Naive thymus-derived CD4-positive, alpha-beta T cell (primary cell): ENCODE measurements around the gene LRFN2. TPM values are rescaled to one million over a fixed set of nuclear protein-coding genes. Genes with fewer than 3 reads are reported as not detected.
A peak's percentile ranks its signal among the peaks of the same experiment; 100 is the strongest.

ENCODE experiments used
- ATAC-seq: fragments of 150-1000 bp; cut with Tn5 transposase; 2 replicates; pipeline ENCODE4 v1.10.0; 2021; ENCODE audit warnings: mild to moderate bottlenecking, moderate library complexity
- CTCF ChIA-PET: fragments of 350-600 bp; sonication (Branson Sonifier 250); formaldehyde crosslinking; loops from one replicate; lab custom pipeline; 2021; ENCODE audit warnings: antibody characterized with exemption; lab: Charles Lee
- POLR2A ChIA-PET: fragments of 350-600 bp; sonication (Branson Sonifier 250); formaldehyde crosslinking; loops from one replicate; lab custom pipeline; 2021; ENCODE audit warnings: antibody characterized with exemption, inconsistent platforms; lab: Charles Lee
- DNase-seq, 9 donors: peaks; one replicate each; pipeline versions ENCODE4 v3.0.0 to v3.0.0-alpha.2; 2020 to 2022; ENCODE audit warnings: mixed read lengths in 1 of 9
- H3K27ac ChIP-seq: one replicate; pipeline ENCODE4 v1.7.0; 2013; ENCODE audit warnings: mild to moderate bottlenecking, low read depth, low read length, moderate library complexity
- H3K27me3 ChIP-seq, 2 donors: one replicate each; pipeline ENCODE4 v1.7.0; 2013; ENCODE audit warnings: low read length in 2 of 2, mild to moderate bottlenecking in 2 of 2, moderate library complexity in 2 of 2; ENCODE audit not compliant: control insufficient read depth in 2 of 2, insufficient read depth in 2 of 2
- H3K36me3 ChIP-seq, 3 experiments: 1 replicate in 2 of 3; 2 replicates in 1 of 3; pipeline ENCODE4 v1.7.0; 2013; ENCODE audit warnings: low read length in 3 of 3, mild to moderate bottlenecking in 3 of 3, moderate library complexity in 1 of 3; ENCODE audit not compliant: insufficient read depth in 3 of 3, control insufficient read depth in 2 of 3
- H3K4me1 ChIP-seq, 2 donors: one replicate each; pipeline ENCODE4 v1.7.0; 2013; ENCODE audit warnings: low read length in 2 of 2, mild to moderate bottlenecking in 2 of 2, moderate library complexity in 1 of 2; ENCODE audit not compliant: control insufficient read depth in 2 of 2, insufficient read depth in 2 of 2
- H3K4me3 ChIP-seq: 2 replicates; pipeline ENCODE4 v1.7.0; 2013; ENCODE audit warnings: mild to moderate bottlenecking, low read length
- H3K9me3 ChIP-seq, 3 experiments: 1 replicate in 2 of 3; 2 replicates in 1 of 3; pipeline ENCODE4 v1.7.0; 2013; ENCODE audit warnings: low read length in 3 of 3; ENCODE audit not compliant: control insufficient read depth in 2 of 3
- H3K27ac Mint-ChIP-seq, 9 donors: one replicate each; pipeline ENCODE4 v1.8.0; 2020 to 2022; ENCODE audit warnings: mixed read lengths in 9 of 9, mild to moderate bottlenecking in 8 of 9, moderate library complexity in 5 of 9, inconsistent platforms in 2 of 9
- H3K27me3 Mint-ChIP-seq, 5 donors: one replicate each; pipeline ENCODE4 v1.8.0; 2021 to 2022; ENCODE audit warnings: mixed read lengths in 5 of 5, mild to moderate bottlenecking in 1 of 5
- H3K36me3 Mint-ChIP-seq, 5 donors: one replicate each; pipeline ENCODE4 v1.8.0; 2020 to 2022; ENCODE audit warnings: mixed read lengths in 5 of 5, mild to moderate bottlenecking in 3 of 5, inconsistent platforms in 1 of 5
- H3K4me1 Mint-ChIP-seq, 7 donors: one replicate each; pipeline ENCODE4 v1.8.0; 2020 to 2022; ENCODE audit warnings: mixed read lengths in 7 of 7, mild to moderate bottlenecking in 3 of 7, inconsistent platforms in 1 of 7
- H3K4me3 Mint-ChIP-seq, 10 donors: one replicate each; pipeline ENCODE4 v1.8.0; 2020 to 2022; ENCODE audit warnings: mild to moderate bottlenecking in 10 of 10, mixed read lengths in 10 of 10, moderate library complexity in 6 of 10, inconsistent platforms in 2 of 10
- H3K9me3 Mint-ChIP-seq, 11 donors: one replicate each; pipeline ENCODE4 v1.8.0; 2020 to 2022; ENCODE audit warnings: mixed read lengths in 11 of 11, mild to moderate bottlenecking in 4 of 11, inconsistent platforms in 1 of 11, moderate library complexity in 1 of 11
- intact Hi-C, 2 donors: fragments of 100-400 bp; cut with micrococcal nuclease; formaldehyde crosslinking; loops; one replicate each; pipeline ENCODE4 v1.15.1; 2023
- polyA plus RNA-seq, 2 donors: library from polyadenylated mRNA; unstranded; fragments of 300-500 nt; fragmentation: Illumina TruSeq; gene quantifications; one replicate each; pipeline ENCODE4 v1.2.3, GENCODE V29; 2021
- total RNA-seq, 6 experiments: library from RNA in 5 of 6; stranded (reverse) in 5 of 6; gene quantifications; 1 replicate in 5 of 6; 2 replicates in 1 of 6; pipeline ENCODE4 v1.2.3 and lab custom pipeline; 2021 to 2026

Gene LRFN2
- total and polyA plus RNA-seq, 7 experiments from 2014 or later: 0.13 to 4.6 (median 0.43) TPM; not detected in 2

- peaks cover 0 to 7% (median 0%) of the 10 kb centered on the region in 5 donors for H3K36me3 Mint-ChIP-seq
- intact Hi-C loops: loop anchor here in 1 of 2 donors (5.0 kb wide), 2 partner anchors 197 to 602 kb away; no protein-coding TSS in a partner anchor
- Histone ChIP-seq H3K9me3 (no peaks in the 10 kb centered on the region), H3K36me3 (no peaks in the 10 kb centered on the region), H3K4me3 (no peak overlapping the region), H3K27me3 (no peaks in the 10 kb centered on the region), H3K27ac (no peak overlapping the region), H3K4me1 (peaks cover 0 to 10% of the 10 kb centered on the region in 2 donors)
- H3K9me3 Mint-ChIP-seq: no peaks in the 10 kb centered on the region
- no peak for DNase-seq
- peaks cover 17 to 43% (median 30%) of the 10 kb centered on the region in 5 donors for H3K27me3 Mint-ChIP-seq
- ATAC-seq: no peak
- peak overlapping the region in 6 of 10 donors; percentile 10 to 89 (median 26) for H3K4me3 Mint-ChIP-seq
- ChIA-PET POLR2A (no interaction called here), CTCF (no interaction called here)
- no peak overlapping the region for H3K27ac Mint-ChIP-seq
- H3K4me1 Mint-ChIP-seq: peaks cover 0 to 36% (median 11%) of the 10 kb centered on the region in 7 donors
Observed at GRCh38 chr6:40584741-40585140, 2.4 kb downstream of the LRFN2 start.

- POLR2A ChIA-PET: no interaction called here
- CTCF ChIA-PET: no interaction called here
- no peak for ATAC-seq
Observed at GRCh38 chr6:40583709-40584108, 3.5 kb downstream of the LRFN2 start.

GRCh38 chr6:40582892-40583291 lies 4.3 kb downstream of the LRFN2 start:
- H3K27me3 Mint-ChIP-seq: peaks cover 9 to 33% (median 23%) of the 10 kb centered on the region in 5 donors
- Histone ChIP-seq H3K4me3 (no peak overlapping the region), H3K36me3 (no peaks in the 10 kb centered on the region), H3K4me1 (peaks cover 0 to 10% of the 10 kb centered on the region in 2 donors), H3K9me3 (no peaks in the 10 kb centered on the region), H3K27me3 (no peaks in the 10 kb centered on the region), H3K27ac (no peak overlapping the region)
- ChIA-PET POLR2A (no interaction called here), CTCF (interaction anchor here (0.7 to 1.3 kb wide), 2 partner anchors 254 to 859 kb away, joined by 3 read pairs; no protein-coding TSS in a partner anchor)
- ATAC-seq (no peak), DNase-seq (peak in 2 of 9 donors; percentile 23 to 31)
- peaks cover 0 to 33% (median 11%) of the 10 kb centered on the region in 7 donors for H3K4me1 Mint-ChIP-seq
- H3K9me3 Mint-ChIP-seq: no peaks in the 10 kb centered on the region
- H3K36me3 Mint-ChIP-seq: peaks cover 0 to 7% (median 0%) of the 10 kb centered on the region in 5 donors
- intact Hi-C loops: no loop called here
- H3K27ac Mint-ChIP-seq: no peak overlapping the region
- no peak overlapping the region for H3K4me3 Mint-ChIP-seq

More at GRCh38 chr6:40583709-40584108, 3.5 kb downstream of the LRFN2 start:
- Histone ChIP-seq H3K9me3 (no peaks in the 10 kb centered on the region), H3K27ac (no peak overlapping the region), H3K27me3 (no peaks in the 10 kb centered on the region), H3K4me1 (peaks cover 0 to 10% of the 10 kb centered on the region in 2 donors), H3K4me3 (no peak overlapping the region), H3K36me3 (no peaks in the 10 kb centered on the region)
- no peaks in the 10 kb centered on the region for H3K9me3 Mint-ChIP-seq
- H3K36me3 Mint-ChIP-seq: peaks cover 0 to 7% (median 0%) of the 10 kb centered on the region in 5 donors
- intact Hi-C loops: no loop called here
- H3K4me3 Mint-ChIP-seq: peak overlapping the region in 1 of 10 donors; percentile 31
- peak overlapping the region in 1 of 9 donors; percentile 65 for H3K27ac Mint-ChIP-seq
- H3K27me3 Mint-ChIP-seq: peaks cover 12 to 38% (median 25%) of the 10 kb centered on the region in 5 donors
- peaks cover 0 to 36% (median 11%) of the 10 kb centered on the region in 7 donors for H3K4me1 Mint-ChIP-seq
- DNase-seq: no peak

GRCh38 chr6:40579101-40579500 lies 8.1 kb downstream of the LRFN2 start:
- H3K4me1 ChIP-seq: no peaks in the 10 kb centered on the region
- no peak for ATAC-seq
- no peaks in the 10 kb centered on the region for H3K36me3 ChIP-seq
- no peaks in the 10 kb centered on the region for H3K27me3 ChIP-seq
- Mint-ChIP-seq H3K4me1 (peaks cover 0 to 12% (median 0%) of the 10 kb centered on the region in 7 donors), H3K9me3 (no peaks in the 10 kb centered on the region), H3K36me3 (no peaks in the 10 kb centered on the region), H3K4me3 (no peak overlapping the region), H3K27me3 (peaks cover 0 to 6% (median 2%) of the 10 kb centered on the region in 5 donors), H3K27ac (no peak overlapping the region)
- no peak overlapping the region for H3K27ac ChIP-seq
- DNase-seq: no peak
- CTCF ChIA-PET: interaction anchor here (0.6 kb wide), 1 partner anchor 224 kb away, joined by 3 read pairs; no protein-coding TSS in a partner anchor
- H3K4me3 ChIP-seq: no peak overlapping the region
- POLR2A ChIA-PET: no interaction called here
- intact Hi-C loops: no loop called here
- H3K9me3 ChIP-seq: no peaks in the 10 kb centered on the region

- ChIA-PET POLR2A (no interaction called here), CTCF (no interaction called here)
- Histone ChIP-seq H3K4me1 (no peaks in the 10 kb centered on the region), H3K36me3 (no peaks in the 10 kb centered on the region), H3K4me3 (no peak overlapping the region), H3K27me3 (no peaks in the 10 kb centered on the region), H3K27ac (no peak overlapping the region), H3K9me3 (no peaks in the 10 kb centered on the region)
- Mint-ChIP-seq H3K4me3 (no peak overlapping the region), H3K36me3 (no peaks in the 10 kb centered on the region), H3K27ac (no peak overlapping the region), H3K27me3 (peaks cover 0 to 5% (median 0%) of the 10 kb centered on the region in 5 donors), H3K9me3 (no peaks in the 10 kb centered on the region), H3K4me1 (peaks cover 0 to 4% (median 0%) of the 10 kb centered on the region in 7 donors)
- DNase-seq (no peak), ATAC-seq (no peak)
- intact Hi-C loops: no loop called here
Observed at GRCh38 chr6:40577672-40578071, 9.5 kb downstream of the LRFN2 start.

GRCh38 chr6:40573221-40573620 lies 13.9 kb downstream of the LRFN2 start:
- no peak for ATAC-seq
- no peaks in the 10 kb centered on the region for H3K9me3 ChIP-seq
- no peaks in the 10 kb centered on the region for H3K36me3 Mint-ChIP-seq
- H3K36me3 ChIP-seq: no peaks in the 10 kb centered on the region
- H3K27me3 Mint-ChIP-seq: peaks cover 0 to 5% (median 0%) of the 10 kb centered on the region in 5 donors
- H3K4me1 ChIP-seq: no peaks in the 10 kb centered on the region
- H3K4me1 Mint-ChIP-seq: peaks cover 0 to 7% (median 0%) of the 10 kb centered on the region in 7 donors
- no peak overlapping the region for H3K4me3 Mint-ChIP-seq
- no peak overlapping the region for H3K27ac ChIP-seq
- no peak for DNase-seq
- POLR2A ChIA-PET: no interaction called here
- no peaks in the 10 kb centered on the region for H3K9me3 Mint-ChIP-seq
- no peak overlapping the region for H3K27ac Mint-ChIP-seq
- no peaks in the 10 kb centered on the region for H3K27me3 ChIP-seq
- no peak overlapping the region for H3K4me3 ChIP-seq
- intact Hi-C loops: no loop called here
- CTCF ChIA-PET: no interaction called here
